KMS-11 (cell line): ENCODE measurements around the gene SNF8.
A peak's percentile ranks its signal among the peaks of the same experiment; 100 is the strongest.

Experiments
- H2AFZ ChIP-seq: fragments of 200-600 bp; sonication (generic); 2 replicates; pipeline ENCODE4 v1.6.1; 2016; ENCODE audit warnings: antibody characterized with exemption, mixed run types, low read depth
- H3K27ac ChIP-seq: fragments of 200-600 bp; sonication (generic); 2 replicates; pipeline ENCODE4 v1.6.1; 2016; ENCODE audit warnings: mild to moderate bottlenecking, mixed run types
- H3K27me3 ChIP-seq: fragments of 200-600 bp; sonication (generic); 2 replicates; pipeline ENCODE4 v1.6.1; 2017; ENCODE audit warnings: mild to moderate bottlenecking, low read depth, mixed run types, moderate library complexity; ENCODE audit not compliant: insufficient read depth
- H3K36me3 ChIP-seq: fragments of 200-600 bp; sonication (generic); 2 replicates; pipeline ENCODE4 v1.6.1; 2017; ENCODE audit warnings: mild to moderate bottlenecking, mixed run types; ENCODE audit not compliant: insufficient read depth
- H3K4me1 ChIP-seq: fragments of 200-600 bp; sonication (generic); 2 replicates; pipeline ENCODE4 v1.6.1; 2016; ENCODE audit warnings: mild to moderate bottlenecking, low read depth, mixed run types; ENCODE audit not compliant: poor library complexity, severe bottlenecking
- H3K4me2 ChIP-seq: fragments of 200-600 bp; sonication (generic); 2 replicates; pipeline ENCODE4 v1.7.0; 2016; ENCODE audit warnings: mild to moderate bottlenecking, mixed run types
- H3K4me3 ChIP-seq: fragments of 200-600 bp; sonication (generic); IDR thresholded peaks from 2 replicates; pipeline ENCODE4 v1.6.1; 2017; ENCODE audit warnings: low read depth, low read length, mixed read lengths; ENCODE audit not compliant: insufficient read depth
- H3K79me2 ChIP-seq: fragments of 200-600 bp; sonication (generic); 2 replicates; pipeline ENCODE4 v1.6.1; 2016; ENCODE audit warnings: low read depth, mixed run types; ENCODE audit not compliant: insufficient read depth
- H3K9ac ChIP-seq: fragments of 200-600 bp; sonication (generic); 2 replicates; pipeline ENCODE4 v1.6.1; 2016; ENCODE audit warnings: mild to moderate bottlenecking, mixed run types
- H4K20me1 ChIP-seq: fragments of 200-600 bp; sonication (generic); 2 replicates; pipeline ENCODE4 v1.6.1; 2016; ENCODE audit warnings: mild to moderate bottlenecking, mixed run types; ENCODE audit not compliant: insufficient read depth
- CTCF ChIP-seq: fragments of 200-600 bp; sonication (generic); conservative IDR thresholded peaks from 2 replicates; pipeline ENCODE4 v1.6.1; 2017; ENCODE audit warnings: low read depth, mild to moderate bottlenecking, antibody characterized with exemption, low read length, moderate library complexity, mixed read lengths

SNF8 gene

GRCh38 chr17:48908853-48909394 lies 35.7 kb downstream of the SNF8 start:
- peak overlapping the region; percentile 96 for H3K4me2 ChIP-seq
- H3K27me3 ChIP-seq = no peaks in the 10 kb centered on the region
- H3K4me1 ChIP-seq = peaks cover 46% of the 10 kb centered on the region
- no peak overlapping the region for H3K4me3 ChIP-seq
- TF ChIP-seq CTCF = no peak
- H3K79me2 ChIP-seq = peaks cover 50% of the 10 kb centered on the region
- H2AFZ ChIP-seq = peak overlapping the region; percentile 53; the same call in 1 of the 2 replicates
- peak overlapping the region; percentile 90 for H3K27ac ChIP-seq
- H3K9ac ChIP-seq = peak overlapping the region; percentile 86
- H4K20me1 ChIP-seq = no peaks in the 10 kb centered on the region
- peaks cover 3% of the 10 kb centered on the region; the same call in 1 of the 2 replicates for H3K36me3 ChIP-seq

GRCh38 chr17:48908047-48908843 lies 36.4 kb downstream of the SNF8 start, which contains the start of gene UBE2Z:
Gene UBE2Z (plus strand): TSS chr17:48908407. CDS start chr17:48908504, 97 bp downstream.
- H3K79me2 ChIP-seq = peaks cover 43% of the 10 kb centered on the region
- H3K4me1 ChIP-seq = peaks cover 39% of the 10 kb centered on the region
- TF ChIP-seq CTCF = no peak
- H3K9ac ChIP-seq = peak within 1 kb of the TSS; percentile 86
- peak within 1 kb of the TSS; percentile 96 for H3K4me2 ChIP-seq
- H3K27me3 ChIP-seq = no peaks in the 10 kb centered on the region
- no peak within 1 kb of the TSS for H3K4me3 ChIP-seq
- H3K36me3 ChIP-seq = peaks cover 3% of the 10 kb centered on the region; the same call in 1 of the 2 replicates
- H3K27ac ChIP-seq = peak within 1 kb of the TSS; percentile 90
- no peaks in the 10 kb centered on the region for H4K20me1 ChIP-seq
- H2AFZ ChIP-seq = peak within 1 kb of the TSS; percentile 53; the same call in 1 of the 2 replicates

GRCh38 chr17:48907713-48908046 lies 37.0 kb downstream of the SNF8 start:
- H2AFZ ChIP-seq = peak overlapping the region; percentile 53; the same call in 1 of the 2 replicates
- H3K4me1 ChIP-seq = peaks cover 33% of the 10 kb centered on the region
- H4K20me1 ChIP-seq = no peaks in the 10 kb centered on the region
- H3K4me2 ChIP-seq = peak overlapping the region; percentile 86
- H3K79me2 ChIP-seq = peaks cover 38% of the 10 kb centered on the region
- no peak overlapping the region for H3K4me3 ChIP-seq
- TF ChIP-seq CTCF = no peak
- peak overlapping the region; percentile 90 for H3K27ac ChIP-seq
- peaks cover 3% of the 10 kb centered on the region; the same call in 1 of the 2 replicates for H3K36me3 ChIP-seq
- peak overlapping the region; percentile 86 for H3K9ac ChIP-seq
- H3K27me3 ChIP-seq = no peaks in the 10 kb centered on the region

GRCh38 chr17:48905987-48906515 lies 38.6 kb downstream of the SNF8 start:
- Histone ChIP-seq H3K27me3 (no peaks in the 10 kb centered on the region), H3K4me1 (peaks cover 18% of the 10 kb centered on the region), H3K9ac (no peak overlapping the region), H3K4me2 (no peak overlapping the region), H2AFZ (no peak overlapping the region), H3K27ac (no peak overlapping the region), H3K79me2 (peaks cover 21% of the 10 kb centered on the region), H4K20me1 (no peaks in the 10 kb centered on the region), H3K4me3 (no peak overlapping the region), H3K36me3 (no peaks in the 10 kb centered on the region; the same call in 1 of the 2 replicates)
- no peak for TF ChIP-seq CTCF
